Fibroblast of gingiva (primary cell): ENCODE results near the gene PKHD1.
"Not testable (repeated sequence)": the region's sequence is repeated elsewhere in the genome, so short reads cannot be mapped to it uniquely, and the experiment has no call there.

Experiments
- DNase-seq: peaks from one replicate; pipeline ENCODE4 v3.0.0-alpha.2; 2011; ENCODE audit warnings: low read depth

Gene PKHD1

GRCh38 chr6:51928320-51928719, 159.1 kb downstream of the PKHD1 start:
- DNase-seq: no peak

DNA sequence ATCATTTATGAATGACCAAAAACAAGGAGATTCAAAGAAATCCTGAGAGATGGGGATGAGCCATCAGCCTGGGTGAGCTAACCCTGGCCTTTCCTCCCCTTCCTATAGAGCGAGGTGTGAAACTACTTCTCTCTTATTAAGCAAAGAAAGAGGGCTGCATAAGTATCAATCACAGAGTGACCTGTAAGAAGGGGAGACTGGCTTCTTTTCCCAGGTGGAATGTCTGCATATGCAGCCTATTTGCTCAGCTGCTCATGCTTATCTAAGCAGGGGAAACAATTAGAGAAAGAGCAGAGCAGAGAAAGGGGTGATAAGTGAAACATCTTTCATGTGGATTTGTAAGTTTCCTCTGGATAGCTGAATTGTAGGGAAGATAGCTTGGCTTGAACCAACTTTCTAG, 160.0 kb downstream of the PKHD1 start:
- no peak for DNase-seq

GRCh38 chr6:51926125-51926524, 161.3 kb downstream of the PKHD1 start:
- no peak for DNase-seq

- DNase-seq: not testable (repeated sequence)
These were observed 164.9 kb downstream of the PKHD1 start for GRCh38 chr6:51922479-51922878.

DNA sequence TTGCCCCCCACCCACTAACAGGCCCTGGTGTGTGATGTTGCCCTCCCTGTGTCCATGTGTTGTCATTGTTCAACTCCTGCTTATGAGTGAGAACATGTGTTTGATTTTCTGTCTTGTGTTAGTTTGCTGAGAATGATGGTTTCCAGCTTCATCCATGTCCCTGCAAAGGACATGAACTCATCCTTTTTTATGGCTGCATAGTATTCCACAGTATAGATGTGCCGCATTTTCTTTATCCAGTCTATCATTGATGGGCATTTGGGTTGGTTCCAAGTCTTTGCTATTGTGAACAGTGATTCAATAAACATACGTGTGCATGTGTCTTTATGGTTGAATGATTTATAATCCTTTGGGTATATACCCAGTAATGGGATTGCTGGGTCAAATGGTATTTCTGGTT, 169.1 kb downstream of the PKHD1 start:
- DNase-seq: not testable (repeated sequence)

GRCh38 chr6:51915098-51915497, 172.3 kb downstream of the PKHD1 start:
- DNase-seq: no peak

GRCh38 chr6:51913265-51913664, 174.1 kb downstream of the PKHD1 start:
- DNase-seq: no peak

DNA sequence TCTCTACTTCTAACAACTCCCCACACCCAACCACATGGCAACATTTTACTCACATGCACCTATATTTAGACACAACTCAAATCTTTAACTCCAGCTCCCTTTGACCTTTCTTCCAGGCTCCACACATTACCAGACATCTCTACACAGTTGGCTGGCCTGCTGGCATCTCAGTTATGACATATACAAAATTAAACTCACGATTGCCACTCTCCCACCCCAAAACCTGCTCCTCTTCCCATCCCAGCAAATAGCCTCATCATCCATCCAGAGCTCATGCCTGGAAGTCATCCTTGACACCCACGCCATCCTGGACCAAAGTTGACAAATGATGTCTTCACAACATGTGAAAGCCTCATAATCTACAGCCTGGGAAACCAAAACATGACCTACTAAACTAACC, 176.6 kb downstream of the PKHD1 start:
- DNase-seq: no peak

- no peak for DNase-seq
These were observed 179.2 kb downstream of the PKHD1 start for GRCh38 chr6:51908243-51908642.

DNA sequence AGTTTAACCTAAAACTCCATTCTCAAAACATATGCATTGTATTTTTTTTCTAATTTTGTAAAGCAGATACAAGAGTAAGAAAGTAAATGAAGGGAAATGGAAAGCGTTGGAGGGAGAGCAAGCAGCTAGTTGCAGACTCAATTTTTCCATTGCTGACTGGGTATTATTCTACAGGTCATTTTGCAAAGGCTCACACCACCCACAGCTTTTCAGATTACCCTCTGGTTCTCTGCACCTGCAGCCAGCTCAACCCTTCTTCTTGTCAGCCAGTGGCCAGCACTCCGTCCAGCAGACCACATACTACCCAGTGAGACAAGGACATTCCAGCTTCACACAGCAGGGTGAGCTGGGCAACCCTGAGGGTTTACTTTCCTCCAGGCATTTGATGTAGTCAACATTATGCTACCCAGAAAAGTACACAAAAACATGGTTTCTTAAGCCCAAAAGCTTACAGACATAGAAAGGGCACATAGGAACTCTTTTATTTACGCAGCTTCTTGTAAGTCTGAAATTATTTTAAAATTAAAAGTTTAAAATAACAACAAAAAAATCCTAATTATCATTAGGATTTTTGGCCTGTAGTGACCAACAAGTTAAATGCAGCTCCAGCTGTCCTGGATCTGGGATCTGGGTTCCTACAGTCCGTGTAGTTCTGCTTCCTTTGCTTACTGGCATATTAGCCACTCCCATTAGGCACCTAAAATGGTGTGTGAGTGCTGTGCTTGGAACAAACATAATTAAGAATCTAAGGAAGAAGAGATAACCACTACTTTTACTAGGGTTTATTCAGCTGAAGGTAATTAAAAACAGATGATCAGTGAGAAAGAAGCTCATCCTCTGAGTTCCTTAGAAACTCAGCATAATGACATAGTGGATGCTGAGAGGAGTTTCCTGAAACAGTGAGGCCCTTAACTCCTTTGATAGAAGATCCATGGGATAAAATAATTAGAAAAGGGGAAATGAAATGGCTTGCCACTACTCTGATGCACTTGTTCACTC, 185.3 kb downstream of the PKHD1 start:
- DNase-seq: no peak

DNA sequence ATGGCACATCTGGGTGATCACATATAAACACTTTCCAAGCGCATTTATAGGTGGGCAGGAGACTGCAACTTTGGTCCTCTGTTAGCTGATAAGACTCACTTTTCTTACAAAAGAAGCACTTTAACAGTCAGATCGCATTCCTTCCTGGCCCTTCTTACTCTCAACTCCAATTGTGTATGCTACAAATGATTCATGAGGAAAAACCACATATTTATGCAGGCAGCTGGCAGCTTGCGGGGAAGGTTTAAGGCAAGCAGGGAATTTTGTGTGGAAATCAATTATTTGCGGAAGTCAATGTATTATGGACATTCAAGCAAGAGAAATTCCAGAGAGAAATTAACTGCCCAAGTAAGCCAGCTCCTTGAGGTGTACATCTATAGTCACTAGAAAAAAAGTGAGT, 194.0 kb downstream of the PKHD1 start:
- DNase-seq: no peak

GRCh38 chr6:51892750-51893149, 194.7 kb downstream of the PKHD1 start:
- DNase-seq: no peak

DNA sequence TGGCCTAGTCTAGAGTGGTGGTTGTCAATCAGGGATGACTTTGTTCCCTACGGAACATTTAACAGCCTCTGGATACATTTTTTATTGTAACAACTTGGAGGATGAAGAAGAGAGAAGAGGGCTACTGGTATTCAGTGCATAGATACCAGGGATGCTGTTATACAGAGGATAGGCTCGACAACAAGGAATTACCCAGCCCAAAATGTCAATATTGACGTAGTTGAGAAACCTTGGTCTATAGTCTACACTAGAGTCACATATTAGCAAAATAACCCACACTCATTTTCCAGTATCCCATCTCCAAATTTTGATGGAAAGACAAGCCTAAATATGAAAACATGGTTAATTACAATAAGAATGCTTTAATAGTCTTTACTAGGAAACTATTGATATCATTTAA, 195.1 kb downstream of the PKHD1 start:
- DNase-seq: no peak

DNA sequence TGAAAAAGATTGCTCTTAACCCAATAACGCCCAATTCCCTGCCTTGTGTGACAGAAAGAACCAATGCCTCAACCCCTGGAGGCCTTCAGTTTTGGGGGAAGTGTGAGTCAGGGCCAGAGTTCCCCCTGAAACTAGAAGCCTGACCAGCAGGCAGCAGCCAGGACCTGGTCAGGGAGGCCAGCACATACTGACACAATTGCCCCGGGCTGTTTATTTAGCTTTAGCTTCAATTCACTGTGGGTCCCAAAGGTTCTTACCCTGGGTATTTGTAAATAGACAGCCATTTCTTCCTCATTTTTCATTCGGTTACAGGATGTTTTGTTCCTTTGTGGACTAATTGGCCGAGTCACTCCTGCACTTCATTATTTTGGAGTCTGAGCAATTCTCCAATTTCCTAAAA, 195.6 kb downstream of the PKHD1 start:
- DNase-seq: no peak

DNA sequence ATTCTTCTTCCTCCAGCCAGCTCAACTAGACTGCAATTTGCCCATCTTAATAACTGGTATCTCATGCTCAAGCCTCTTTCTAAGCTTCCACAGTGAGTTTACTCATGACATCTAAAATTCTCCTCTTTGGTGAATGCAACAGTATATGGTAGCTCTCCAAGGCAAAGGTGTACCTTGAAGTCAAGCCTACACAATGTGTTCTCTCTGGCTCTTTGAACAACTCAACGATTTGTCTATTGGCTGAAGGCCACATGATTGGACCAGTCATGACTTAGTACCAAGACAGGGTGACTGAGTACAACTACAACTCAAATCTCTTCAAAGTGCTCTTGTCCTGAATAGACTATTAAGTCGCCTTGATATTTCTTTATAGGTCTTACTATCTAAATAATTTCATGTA, 199.6 kb downstream of the PKHD1 start:
- DNase-seq: no peak

GRCh38 chr6:51885957-51886356, 201.5 kb downstream of the PKHD1 start:
- DNase-seq: no peak

DNA sequence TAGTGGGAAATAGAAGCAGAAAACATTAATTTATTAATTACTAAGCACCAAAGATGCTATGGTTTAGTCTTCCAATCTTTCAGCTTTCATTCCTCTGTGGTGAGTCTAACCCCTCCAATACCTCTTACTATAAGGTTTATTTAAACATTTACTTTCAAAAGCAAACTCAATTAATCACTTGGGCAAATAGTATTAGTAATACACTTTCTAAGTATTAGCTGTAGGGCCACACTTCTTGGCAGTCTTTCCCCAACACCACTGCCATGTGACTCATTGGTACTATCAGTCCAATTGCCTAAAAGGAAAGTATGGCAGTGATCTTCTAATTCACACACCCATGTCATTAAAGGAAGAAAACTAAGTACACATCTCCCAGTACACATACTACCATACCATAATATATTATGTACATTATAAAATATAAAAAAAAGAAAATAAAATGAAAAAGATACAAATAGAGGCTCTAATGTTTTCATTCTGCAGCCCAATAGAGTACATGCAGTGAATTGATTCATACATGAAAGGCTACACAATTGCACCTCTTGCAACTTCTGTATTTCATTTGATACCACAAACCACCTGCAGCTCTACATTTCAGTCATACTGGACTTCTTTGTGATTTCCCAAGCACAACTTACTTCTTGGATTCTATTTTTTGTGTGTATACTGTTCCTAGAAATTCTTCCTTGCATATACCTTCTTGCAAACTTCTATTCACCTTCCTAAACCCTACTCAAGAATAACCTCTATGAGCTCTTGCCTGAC, 218.6 kb downstream of the PKHD1 start:
- DNase-seq: no peak

DNA sequence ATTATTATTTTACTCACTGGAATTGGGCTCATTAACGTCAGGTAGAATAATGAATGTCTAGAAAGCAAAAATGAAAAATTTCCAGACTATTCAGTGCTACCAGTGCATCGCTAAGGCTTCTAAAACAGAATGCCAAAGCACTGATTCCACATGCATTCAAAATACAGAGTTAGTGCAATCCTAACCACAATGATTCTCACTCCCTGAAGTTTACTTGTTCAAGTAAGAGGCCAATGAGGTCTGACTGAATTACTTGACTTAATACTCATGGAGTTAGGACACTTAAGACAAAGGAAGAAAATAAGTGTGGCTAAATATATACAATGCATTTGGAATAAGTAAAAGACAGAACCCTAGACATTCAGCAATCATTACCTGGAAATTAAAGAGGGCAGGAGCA, 220.5 kb downstream of the PKHD1 start:
- DNase-seq: no peak

GRCh38 chr6:51865996-51866395, 221.4 kb downstream of the PKHD1 start:
- DNase-seq: no peak

DNA sequence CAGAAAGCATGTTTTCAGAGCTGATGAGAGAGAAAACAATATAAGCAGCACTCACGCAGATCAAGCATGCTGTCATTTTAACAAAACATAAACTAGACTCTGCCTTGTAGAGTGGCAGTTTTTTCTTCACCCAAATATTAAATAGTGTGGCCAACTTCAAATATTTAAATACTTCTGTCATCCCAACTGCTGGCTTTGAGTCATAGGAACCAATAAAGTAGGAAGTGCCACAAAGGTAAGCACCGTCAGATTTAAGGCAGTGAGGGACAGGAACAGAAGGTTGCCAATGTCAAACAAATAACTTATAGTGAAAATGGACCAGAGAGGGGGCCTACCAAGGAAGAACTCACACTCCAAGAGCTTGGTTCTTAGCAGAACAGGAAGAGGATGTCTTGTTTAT, 222.2 kb downstream of the PKHD1 start:
- no peak for DNase-seq

DNA sequence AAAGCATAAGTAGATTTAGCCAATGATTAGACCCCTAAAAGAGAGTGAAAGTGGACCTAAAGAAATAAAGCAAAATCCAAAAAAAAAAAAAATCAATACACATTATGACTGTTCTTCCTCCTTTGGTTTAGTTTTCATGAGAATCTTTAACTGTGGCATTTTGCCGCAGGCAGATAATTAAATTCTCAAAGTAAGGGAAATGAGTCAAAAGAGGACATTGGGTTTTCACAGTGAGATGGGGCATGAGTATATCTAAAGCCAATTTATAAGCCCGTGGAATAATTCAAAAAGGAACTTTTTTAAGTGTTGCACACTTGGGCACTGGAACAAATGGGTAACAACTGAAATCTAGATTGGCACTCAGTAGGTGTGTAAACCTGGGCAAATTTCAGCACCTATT, 230.3 kb downstream of the PKHD1 start:
- DNase-seq: no peak

DNA sequence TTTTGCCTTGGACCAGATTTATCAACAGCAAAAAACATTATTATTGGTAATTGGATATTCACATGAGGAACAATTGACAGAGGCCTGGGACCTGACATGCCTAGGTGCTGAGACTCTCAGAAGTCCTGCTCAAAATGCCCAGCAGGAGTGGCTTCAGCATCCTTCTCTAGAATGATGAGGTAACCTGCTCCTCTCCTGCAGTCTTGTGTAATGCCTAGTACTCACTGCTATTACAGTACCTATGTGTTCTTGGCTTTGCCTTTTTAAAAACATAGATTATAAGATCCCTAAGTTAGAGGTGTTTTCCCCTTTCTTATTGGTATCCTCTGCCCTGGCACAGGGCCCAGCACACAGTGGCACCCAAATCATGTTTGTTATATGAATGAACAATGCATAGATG, 230.9 kb downstream of the PKHD1 start:
- DNase-seq: no peak
